HG03442 (cell line): Measurements from ENCODE around the gene SRGAP1.
"Not testable (repeated sequence)": the region's sequence is repeated elsewhere in the genome, so short reads cannot be mapped to it uniquely, and the experiment has no call there.

Source experiments
- ATAC-seq: cut with Tn5 transposase; IDR thresholded peaks from one replicate; pipeline ENCODE4 v1.9.1; 2021; ENCODE audit warnings: mild to moderate bottlenecking, moderate library complexity; ENCODE audit not compliant: unreplicated experiment

SRGAP1 gene

DNA sequence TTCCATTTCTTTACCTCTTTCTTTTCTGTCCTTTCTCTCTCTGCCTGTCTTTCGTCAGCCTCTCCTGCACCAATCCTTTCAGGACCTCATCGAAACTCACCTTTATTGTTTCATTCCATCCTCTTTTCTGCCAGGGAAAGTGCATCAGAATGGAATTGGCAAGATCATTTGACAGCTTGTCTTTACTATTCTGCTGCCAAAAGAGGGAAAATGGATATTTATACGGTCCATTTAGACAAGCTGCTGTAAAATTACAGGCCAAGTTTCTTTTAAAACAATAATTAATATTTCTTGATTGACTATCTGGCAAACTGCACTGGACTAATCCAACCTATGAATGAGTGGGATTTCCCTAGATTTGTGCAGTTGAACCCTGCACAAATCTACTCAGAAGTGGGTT is 7.6 kb upstream of the SRGAP1 start:
- no peak for ATAC-seq

DNA sequence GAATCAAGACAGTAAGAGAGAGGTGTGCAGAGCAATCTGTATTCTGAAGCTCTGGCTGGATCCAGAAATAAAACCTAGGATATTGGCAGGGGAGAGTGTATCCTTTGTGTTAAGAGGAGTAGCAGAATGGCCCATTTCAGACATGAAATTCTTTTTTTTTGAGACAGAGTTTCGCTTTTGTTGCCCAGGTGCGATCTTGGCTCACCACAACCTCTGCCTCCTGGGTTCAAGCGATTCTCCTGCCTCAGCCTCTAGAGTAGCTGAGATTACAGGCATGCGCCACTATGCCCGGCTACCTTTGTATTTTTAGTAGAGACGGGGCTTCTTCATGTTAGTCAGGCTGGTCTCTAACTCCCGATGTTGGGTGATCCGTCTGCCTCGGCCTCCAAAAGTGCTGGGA is 6.1 kb upstream of the SRGAP1 start:
- no peak for ATAC-seq

DNA sequence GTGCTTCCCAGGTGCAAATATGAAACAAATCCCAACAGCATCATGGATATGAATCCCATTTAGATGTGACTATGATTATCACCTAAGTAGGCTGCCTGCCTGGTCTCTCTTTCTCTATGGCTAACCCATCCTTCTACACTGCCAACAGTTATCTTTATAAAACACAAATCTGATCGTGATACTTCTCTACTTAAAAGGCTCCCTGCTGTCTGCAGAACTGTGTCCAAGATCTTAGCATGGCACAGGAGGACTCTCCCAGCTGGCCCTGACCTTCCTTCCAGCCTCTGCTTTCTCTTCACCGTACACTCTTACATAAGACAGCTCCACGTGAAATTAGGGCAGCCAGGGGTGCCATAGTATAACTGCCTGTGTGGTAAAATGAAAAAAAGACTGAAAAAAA is 3.5 kb upstream of the SRGAP1 start:
- no peak for ATAC-seq

DNA sequence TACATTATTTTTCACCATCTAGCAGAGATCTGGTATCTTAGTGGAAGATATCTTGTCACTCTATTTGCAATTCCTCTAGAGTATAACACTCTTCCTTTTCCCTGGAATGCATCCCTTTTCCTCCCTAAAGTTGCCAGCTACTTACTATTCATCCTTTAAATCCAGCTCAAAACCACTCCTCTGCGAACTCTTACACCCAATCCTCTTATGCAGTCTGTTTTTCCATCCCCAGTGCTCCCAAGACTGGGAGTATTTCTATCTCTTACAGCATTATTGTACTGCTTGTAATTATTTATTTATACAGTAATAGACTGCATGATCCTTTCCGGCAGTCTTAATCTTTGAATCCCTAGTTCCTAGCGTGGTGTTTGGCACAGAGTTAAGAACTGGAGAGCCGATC is 2.9 kb upstream of the SRGAP1 start:
- no peak for ATAC-seq

DNA sequence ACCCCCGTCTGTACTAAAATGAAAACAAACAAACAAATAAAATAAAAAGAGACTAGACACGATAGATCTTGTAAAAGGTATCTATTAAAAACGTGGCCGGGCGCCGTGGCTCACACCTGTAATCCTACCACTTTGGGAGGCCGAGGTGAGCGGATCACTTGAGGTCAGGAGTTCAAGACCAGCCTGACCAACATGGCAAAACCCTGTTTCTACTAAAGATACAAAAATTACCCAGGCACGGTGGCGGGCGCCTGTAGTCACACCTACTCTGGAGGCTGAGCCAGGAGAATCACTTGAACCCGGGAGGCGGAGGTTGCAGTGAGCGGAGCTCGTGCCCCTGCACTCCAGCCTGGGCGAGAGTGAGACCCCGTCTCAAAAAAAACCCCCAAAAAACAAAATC is 1.8 kb upstream of the SRGAP1 start:
- ATAC-seq = not testable (repeated sequence)

DNA sequence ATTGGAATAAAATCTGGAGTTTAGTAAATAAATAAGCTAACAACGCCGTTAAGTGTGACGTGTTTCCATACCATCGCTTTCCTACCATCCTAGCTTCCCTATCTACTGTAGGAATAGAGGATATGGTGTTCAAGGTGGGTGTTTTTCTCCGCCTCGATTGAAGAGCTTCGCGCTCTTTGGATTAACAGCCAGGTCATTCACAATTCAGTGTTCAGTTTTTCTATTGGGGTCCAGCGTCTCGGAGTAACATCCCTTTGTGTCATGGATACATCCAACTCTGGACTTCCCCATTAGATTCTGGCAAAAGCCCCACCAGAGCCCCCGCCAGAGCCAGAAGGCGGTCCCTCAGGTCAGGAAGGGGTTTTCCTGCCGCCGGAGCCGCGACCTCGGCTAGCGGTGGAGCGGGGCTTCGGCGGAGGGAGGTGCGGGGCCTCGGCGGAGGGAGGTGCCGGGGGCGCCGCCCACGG is 1.2 kb upstream of the SRGAP1 start:
- ATAC-seq = no peak

DNA sequence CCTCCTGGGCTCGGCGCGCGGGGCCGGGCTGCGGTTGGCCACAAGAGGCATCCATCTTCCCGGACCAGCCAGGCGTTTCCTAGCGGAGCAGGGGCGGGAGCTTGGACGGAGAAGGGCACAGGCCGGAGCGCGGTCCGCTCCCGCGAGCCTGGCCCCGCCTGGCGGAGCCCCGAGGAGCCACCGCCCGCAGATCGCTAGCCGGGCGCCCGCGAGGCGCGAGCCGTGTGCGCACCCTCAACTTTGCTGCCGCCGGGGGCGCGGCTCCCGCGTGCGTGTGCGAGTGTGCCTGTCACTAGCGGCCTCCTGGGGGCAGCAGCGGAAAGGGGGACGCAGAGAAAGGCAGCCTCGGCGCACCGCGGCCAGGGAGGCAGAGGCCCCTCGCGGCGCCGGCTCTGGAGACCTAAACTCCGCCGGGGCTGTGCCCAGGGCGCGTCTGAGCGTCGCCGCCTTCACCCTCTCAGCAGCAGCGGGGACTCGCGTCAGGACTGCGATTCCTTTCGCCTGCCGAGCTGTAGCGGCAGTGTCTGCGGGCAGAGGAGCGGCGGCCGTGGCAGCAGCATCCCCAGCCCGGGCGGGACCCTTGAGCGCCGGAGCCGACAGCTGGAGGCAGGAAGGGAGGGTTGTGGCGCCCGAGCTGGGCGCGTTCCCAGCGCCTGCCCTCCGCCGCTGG is 644 bp upstream of the SRGAP1 start:
- ATAC-seq = peak; percentile 97

DNA sequence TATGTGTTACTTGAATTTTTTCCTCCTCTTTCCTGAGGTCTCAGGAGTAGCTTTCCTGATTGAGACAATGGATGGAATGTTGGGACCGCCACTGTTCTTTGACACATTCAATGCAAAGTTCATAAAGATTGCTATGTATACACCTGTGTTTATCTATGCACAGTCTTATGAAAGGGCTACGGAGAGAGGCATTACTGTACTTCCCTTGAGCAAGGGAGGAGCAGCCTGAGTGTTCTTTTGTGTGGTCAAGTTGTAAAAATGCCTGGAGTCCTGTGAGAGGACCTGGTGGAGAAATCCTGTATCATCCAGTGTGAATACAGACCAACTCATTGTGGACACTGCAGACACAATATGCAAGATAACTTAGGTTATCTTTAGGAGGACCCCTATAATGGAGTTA is 1.2 kb downstream of the SRGAP1 start:
- no peak for ATAC-seq

DNA sequence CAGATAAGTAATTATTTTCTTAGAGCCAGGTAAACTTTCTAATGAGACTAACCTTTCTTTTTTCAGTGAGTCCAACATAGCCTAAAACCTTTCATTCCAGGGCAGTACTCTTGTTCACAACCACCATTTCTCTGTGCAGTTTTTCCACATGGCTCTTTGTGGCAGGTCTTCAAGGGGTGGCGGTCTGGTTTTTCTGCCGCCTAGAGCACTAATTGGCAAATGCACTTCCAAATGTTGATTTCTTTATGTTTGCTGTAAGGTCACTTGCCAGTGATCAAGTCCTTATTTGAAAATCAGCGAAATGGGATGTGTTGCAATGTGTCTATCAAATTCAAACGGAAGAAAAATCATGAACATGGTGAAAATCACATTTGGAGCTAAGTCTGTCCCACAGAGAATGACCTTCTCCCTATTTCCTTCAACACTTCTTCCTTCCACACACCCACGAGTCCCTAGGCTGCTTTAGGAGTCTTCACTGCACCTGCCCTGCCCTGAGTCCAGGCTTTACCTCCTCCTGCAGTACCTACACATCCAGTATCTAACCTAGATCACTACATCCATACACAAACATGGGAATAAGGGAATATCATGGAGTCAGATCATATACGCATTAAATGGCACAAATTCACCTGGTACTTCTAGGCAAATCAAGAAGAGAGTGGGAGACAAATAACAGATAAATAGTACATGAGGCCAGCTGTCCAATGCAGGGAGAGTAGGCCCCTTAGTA is 1.9 kb downstream of the SRGAP1 start:
- ATAC-seq = no peak

DNA sequence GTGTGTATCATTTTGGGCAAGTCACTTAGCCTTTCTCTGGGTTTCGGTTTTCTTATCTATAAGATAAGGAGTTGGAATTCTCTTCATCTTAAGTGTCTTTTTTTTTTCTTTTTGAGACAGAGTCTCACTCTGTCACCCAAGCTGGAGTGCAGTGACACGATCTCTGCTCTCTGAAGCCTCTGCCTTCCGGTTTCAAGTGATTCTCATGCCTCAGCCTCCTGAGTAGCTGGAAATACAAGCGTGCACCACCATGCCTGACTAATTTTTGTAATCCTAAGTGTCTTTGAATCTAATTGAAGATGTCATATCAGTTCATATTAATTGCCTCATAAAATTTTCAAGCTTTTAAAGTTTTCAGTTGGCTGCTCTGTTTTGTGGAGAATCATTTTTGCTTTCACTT is 4.0 kb downstream of the SRGAP1 start:
- no peak for ATAC-seq

DNA sequence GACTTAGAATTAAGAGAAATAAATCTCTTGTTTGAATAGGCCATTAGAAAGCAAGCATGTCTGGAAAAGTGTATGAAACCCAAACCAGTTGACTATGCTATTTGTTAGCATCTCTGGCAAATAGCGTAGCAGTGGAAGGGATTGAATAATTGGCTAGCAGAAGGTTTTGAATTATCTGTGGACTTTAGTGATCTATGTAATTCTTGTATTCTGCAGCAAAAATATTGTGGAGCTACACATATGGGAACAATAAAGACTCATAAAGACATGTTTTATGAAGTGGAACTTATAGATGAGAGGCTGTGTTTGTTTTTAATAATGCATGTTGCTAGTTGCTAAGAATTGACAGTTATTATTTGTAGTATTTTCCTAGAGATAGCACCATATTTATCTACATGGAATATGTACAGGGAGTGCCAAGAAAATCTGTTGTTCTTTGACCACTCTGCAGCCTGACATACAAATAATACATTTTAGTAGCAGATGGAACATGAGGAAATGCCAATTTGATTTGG is 4.7 kb downstream of the SRGAP1 start:
- ATAC-seq = no peak

DNA sequence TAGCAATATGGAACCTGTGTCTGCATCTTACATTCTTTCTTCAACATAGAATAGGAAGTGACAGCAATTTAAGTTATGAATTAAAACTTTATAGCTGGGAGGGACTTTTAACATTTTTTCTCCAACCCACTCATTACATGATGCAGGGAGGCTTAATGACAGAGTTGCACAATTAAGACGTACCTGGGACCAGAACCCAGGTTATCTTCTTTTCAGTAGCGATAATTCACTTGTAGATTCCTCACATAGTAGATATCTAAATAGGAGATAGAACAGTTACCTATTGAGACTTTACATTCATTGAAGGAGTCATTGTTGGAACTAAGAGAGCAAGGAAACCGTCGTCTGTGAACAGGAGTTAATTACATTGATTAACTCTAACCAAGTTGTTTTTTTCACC is 5.1 kb downstream of the SRGAP1 start:
- no peak for ATAC-seq

DNA sequence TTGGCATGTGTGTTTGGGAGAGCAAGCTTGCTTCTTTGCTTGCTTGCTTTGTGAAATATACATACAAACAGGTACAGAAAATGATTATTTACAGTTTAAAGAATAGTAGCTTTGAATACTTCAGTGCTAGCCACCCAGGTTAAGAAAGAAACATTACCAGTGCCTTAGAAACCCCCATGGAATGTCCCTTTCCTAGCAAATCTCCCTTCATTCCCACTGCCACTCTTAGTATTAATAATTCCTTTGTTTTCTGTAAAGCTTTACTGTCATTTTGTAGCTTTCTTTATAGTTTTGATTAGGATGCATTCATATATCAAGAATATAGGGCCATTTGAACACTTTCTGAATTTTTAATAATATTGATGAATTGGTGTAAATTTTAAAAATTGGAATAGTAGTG is 9.5 kb downstream of the SRGAP1 start:
- no peak for ATAC-seq

DNA sequence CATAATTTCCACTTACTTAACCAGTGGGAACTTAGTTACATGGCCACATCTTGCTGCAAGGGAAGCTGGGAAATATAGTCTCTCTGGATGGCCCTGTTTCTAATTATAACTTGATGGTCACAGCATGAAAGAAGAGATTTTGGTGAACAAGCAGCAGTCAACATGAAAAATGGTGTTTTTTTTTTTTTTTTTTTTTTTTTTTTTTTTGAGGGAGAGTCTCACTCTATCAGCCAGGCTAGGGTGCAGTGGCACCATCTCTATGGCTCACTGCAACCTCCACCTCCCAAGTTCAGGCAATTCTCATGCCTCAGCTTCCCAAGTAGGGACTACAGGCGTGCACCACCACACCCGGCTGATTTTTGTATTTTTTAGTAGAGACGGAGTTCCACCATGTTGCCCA is 10.8 kb downstream of the SRGAP1 start:
- no peak for ATAC-seq

DNA sequence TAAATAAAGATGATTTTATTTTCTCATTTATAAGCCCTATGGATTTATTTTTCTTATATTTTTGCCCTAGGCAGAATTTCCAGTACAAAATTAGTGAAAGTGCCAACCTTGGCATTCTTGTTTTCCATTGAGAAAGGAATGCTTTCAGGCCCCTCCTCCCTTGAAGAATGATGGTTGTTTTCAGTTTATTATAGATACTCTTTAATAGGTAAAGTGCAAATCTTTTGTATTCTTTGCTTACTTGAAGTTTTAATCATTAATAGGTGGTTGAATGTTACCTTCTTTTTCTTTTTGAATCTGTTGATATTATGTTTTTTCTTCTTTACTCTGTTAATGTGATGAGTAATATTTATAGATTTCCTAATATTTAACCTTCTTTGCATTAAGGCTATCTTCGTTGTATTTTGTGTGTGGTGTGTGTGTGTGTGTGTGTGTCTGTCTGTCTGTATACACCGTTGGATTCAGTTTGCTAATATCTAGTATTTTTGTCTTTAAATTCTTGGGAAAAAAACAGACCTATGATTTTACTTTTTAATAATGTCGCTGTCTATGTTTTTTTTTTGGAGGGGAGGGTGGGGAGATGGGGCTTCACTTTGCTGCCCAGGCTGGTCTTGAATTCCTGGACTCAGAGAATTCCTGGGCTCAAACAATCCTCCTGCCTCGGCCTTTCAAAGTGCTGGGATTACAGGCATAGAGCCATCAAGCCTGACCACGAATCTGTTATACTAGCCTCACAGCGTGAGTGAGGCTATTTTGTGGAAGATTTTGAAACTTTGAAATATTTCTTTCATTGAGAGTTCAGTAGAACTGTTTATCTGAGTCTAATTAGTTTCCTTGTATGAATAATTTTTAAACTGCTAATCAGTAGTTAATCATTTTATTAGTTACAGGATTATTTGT is 13.5 kb downstream of the SRGAP1 start:
- ATAC-seq = no peak

DNA sequence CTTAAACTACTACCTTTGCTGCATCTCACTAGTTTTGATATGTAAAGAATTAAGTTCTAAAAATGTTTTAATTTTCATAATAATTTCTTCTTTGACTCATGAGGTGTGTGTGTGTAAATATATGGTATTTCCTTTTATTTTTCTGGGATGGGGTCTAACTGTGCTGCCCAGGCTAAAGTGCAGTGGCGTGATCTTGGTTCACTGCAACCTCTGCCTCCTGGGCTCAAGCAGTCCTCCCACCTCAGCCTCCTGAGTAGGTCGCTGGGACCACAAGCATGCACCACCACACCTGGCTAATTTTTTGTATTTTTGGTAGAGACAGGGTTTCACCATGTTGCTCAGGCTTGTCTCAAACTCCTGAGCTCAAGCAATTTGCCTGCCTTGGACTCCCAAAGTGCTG is 15.4 kb downstream of the SRGAP1 start:
- ATAC-seq = not testable (repeated sequence)

DNA sequence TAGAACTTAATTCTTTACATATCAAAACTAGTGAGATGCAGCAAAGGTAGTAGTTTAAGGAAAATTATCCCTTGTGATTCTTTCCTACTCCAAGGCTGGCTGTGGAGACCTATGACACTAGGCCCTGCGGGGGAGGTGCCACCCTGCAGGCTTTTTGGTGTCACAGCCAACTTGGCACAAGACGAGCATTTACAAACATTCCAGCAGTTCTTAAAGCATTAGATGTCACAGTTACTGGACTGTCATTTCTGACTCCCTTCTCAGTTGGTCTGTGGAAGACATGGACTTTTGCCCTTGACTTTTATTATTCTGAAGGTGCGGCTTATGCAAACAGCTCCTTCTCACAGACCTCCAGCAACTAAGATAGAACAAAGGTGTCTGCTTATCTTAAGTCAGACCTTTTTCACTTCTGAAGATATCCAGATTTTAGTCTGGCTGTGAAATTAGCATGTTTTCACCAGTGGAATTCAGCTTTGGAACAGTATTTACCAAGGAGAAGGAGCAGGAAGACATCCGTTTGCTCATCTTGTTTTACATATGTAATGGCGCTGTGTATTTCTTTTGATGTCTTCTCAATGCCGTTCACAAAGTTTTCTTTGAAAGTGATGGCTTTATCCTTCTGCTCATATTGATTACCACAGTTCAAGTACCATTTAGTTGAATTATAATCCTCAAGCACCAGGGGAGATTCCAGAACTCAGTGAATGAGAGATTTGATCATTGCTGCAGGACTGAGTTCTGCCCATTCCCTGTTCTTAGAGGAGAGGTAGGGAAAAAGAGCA is 17.9 kb downstream of the SRGAP1 start:
- no peak for ATAC-seq

DNA sequence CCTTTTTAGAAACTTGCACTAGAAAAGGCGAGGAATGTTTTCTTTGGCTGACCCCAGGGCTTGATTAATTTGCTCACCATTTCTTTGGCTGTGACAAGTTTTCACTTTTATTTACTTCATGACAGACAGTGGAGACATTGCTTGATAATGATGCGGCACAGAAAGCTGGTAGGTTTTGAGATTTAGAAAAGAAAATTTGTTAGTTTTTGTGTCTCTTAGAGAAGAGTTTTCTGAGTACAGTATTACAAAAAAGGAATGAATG is 18.4 kb downstream of the SRGAP1 start:
- ATAC-seq = no peak

DNA sequence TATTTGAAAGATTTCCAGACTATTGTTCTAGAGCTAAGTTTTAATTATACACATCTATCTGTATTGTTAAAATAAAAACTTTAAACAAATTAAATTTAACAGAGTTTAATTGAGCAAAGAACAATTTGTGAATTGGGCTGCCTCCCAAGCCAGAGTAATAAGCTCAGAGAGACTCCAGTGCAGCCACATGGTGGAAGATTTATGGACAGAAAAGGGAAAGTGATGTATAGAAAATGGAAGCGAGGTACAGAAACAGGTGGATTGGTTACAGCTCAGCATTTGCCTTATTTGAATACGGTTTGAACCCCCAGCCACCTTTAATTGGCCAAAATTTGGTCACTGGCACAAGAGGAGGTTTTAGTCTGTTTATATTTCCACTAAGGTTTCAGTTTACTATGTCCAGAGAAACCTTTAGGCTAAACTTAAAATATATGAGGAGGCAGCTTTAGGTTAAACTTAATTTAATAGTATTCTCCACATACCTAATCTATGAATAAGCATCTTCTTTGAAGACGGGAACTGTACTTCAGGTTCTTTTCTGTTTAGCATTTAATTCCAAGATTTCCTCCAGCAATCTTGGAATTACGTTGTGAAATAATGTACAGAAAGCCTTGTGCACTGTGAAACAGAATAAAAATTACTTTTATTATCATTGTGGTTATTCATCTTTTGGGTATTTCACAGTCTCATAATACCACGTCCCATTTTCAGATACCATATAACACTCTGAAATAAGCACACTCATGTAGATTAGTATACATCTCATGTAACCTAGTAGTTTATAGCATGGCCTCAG is 19.4 kb downstream of the SRGAP1 start:
- ATAC-seq = no peak

DNA sequence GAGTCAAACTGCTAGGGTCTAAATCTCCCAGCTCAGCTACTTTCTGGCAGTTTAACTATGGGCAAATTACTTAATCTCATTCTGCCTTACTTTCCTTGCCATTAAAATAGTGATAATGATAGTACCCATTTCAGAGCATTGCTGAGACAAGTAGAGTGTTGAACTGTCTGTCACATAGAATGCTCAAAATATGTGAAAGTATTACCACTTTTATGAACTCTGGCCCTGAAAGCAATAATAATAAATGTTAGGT is 19.9 kb downstream of the SRGAP1 start:
- no peak for ATAC-seq
